ENCODE measurements around the gene MSMP.

GRCh38 chr9:35753466-35753865 lies 610 bp downstream of the MSMP start:
- TF ChIP-seq EP300 (IDR thresholded peaks at IDR 0.05; ENCODE audit: low read depth) = no peak
- no peak for TF ChIP-seq CTCF (IDR thresholded peaks at IDR 0.05)
- no peak for TF ChIP-seq POLR2AphosphoS5 (IDR thresholded peaks at IDR 0.05)
